T-helper 1 cell (primary cell): Measurements from ENCODE around the gene C1orf185.
"Not testable (repeated sequence)": the region's sequence is repeated elsewhere in the genome, so short reads cannot be mapped to it uniquely, and the experiment has no call there.

Experiments
- DNase-seq, 5 donors: peaks; one replicate each; pipeline ENCODE4 v3.0.0-alpha.2; 2012 to 2020

C1orf185 gene

DNA sequence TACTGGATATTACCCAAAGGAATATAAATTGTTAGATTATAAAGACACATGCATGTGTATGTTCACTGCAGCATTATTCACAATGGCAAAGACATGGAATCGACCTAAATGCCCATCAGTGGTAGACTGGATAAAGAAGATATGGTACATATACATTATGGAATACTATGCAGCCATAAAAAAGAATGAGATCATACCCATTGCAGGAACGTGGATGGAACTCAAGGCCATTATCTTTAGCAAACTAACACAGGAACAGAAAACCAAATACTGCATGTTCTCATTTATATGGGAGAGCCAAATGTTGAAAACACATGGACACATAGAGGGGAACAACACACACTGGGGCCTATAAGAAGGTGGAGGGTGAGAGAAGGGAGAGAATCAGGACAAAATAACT, 35.7 kb downstream of the C1orf185 start:
- not testable (repeated sequence) for DNase-seq

GRCh38 chr1:51139474-51139873, 37.4 kb downstream of the C1orf185 start:
- DNase-seq, result no peak

GRCh38 chr1:51147394-51147793, 45.4 kb downstream of the C1orf185 start:
- no peak for DNase-seq

DNA sequence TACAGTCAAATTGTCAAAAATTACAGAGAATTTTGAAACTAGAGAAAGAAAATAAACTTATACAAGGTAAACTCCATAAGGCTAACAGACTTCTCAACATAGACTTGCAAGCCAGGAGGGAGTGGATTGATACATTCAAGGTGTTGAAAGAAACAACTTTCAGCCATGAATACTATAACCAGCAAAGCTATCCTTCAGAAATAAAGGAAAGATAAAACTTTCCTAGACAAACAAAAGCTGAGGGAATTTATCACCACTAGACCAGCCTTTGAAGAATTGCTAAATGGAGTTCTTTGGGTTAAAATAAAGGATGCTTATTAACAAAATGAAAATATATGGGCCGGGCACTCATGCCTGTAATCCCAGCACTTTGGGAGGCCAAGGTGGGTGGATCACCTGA, 52.7 kb downstream of the C1orf185 start:
- DNase-seq, result no peak

- no peak for DNase-seq
Observed at GRCh38 chr1:51156752-51157151, 54.7 kb downstream of the C1orf185 start.

DNA sequence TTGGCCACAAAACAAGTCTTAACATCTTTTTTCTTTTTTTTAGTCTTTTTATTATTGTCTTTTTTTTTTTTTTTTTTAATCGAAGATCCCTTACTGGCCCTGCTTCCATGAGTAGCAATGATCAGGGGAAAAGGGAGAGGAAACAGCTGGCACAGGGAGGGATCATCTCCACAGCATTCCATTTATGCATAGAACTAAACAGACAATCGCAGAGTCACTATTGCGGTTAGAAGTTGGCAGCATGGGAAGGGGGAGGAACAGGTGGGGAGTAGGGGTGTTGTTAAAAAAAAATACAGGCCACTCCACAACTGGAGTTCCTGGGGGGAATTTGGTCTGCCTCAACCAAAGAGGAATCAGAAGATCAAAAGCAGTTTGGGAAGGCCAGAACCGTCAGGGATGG, 55.4 kb downstream of the C1orf185 start:
- no peak for DNase-seq

GRCh38 chr1:51158263-51158662, 56.2 kb downstream of the C1orf185 start:
- DNase-seq, result no peak

GRCh38 chr1:51162560-51162959, 60.5 kb downstream of the C1orf185 start:
- not testable (repeated sequence) for DNase-seq

DNA sequence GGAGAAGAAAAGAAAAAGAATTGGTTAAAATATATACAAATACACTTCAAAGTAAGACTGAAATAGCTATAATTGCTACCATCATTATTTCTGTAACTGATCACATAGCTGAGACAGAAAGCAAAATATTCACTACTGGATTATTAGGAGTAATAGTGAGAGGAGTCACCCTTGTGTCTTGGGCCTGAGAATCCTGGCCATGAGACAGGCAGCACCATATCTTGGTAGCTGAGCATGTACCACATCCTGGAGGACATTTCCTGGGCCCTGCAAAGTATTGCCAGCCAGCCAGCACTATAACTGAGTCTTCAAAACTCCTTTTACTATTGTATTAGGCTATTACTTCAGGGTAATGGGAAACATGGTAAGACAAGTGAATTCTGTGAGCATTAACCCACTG, 63.5 kb downstream of the C1orf185 start:
- no peak for DNase-seq

- DNase-seq, result no peak
Observed at GRCh38 chr1:51168266-51168845, 66.3 kb downstream of the C1orf185 start.

GRCh38 chr1:51168936-51169335, 66.9 kb downstream of the C1orf185 start:
- no peak for DNase-seq

DNA sequence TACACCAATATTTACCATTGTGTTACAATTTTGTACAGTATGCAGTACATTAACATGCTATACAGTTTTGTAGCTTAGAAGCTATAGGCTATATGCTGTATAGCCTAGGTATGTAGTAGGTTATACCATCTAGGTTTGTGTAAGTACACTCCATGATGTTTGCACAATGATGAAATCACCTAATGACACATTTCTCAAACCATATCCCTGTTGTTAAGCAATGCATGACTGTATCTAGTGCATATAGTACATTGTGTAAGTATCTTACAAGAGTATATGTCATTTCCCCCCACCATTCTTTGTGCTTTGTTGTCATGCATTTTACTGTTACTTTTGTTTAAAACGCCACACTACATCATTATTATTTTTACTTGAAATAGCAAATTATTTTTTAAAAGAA, 68.3 kb downstream of the C1orf185 start:
- no peak for DNase-seq

DNA sequence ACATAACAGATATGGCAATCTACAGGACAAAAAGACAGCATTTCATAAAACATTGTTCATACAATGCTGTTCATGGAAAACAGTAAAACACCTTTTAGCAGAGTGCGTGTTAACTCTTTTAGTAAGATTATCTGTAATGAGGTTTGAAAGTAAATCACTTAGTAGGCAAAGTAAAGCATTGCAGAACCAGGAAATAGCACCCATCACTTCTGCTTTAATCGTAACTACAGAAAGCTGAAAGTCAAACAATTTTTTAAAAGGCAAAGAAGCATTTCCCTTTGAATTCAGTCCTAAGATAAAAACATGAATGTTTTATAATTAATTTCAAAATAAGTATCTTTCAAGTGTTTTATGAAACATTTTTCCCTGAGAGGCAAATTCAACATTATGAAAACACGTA, 70.8 kb downstream of the C1orf185 start:
- no peak for DNase-seq

DNA sequence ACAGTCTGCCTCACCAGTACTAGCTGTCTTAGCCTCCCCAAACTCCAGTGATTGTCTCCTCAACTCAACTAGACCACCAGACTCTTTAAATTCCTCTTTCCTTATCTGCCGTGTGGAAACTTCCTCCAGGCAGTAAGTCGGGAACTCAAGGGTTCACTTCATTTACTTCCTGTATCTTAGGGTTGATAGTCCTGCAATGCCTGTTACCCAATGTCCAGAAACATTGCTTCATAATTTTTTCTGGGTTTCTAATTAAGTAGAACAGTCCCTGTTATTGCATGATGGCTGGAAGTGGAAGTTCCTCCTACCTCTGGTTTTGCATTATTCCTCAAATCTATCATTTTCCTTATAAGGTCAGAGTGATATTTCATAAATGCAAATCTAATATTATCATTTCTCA, 73.2 kb downstream of the C1orf185 start:
- DNase-seq, result no peak

DNA sequence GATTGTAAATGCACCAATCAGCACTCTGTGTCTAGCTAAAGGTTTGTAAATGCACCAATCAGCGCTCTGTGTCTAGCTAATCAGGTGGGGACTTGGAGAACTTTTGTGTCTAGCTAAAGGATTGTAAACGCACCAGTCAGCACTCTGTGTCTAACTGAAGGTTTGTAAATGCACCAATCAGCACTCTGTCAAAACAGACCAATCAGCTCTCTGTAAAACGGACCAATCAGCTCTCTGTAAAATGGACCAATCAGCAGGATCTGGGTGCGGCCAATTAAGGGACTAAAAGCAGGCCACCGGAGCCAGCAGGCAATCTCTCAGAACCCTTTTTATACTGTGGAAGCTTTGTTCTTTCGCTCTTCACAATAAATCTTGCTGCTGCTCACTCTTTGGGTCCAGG, 76.0 kb downstream of the C1orf185 start:
- not testable (repeated sequence) for DNase-seq

DNA sequence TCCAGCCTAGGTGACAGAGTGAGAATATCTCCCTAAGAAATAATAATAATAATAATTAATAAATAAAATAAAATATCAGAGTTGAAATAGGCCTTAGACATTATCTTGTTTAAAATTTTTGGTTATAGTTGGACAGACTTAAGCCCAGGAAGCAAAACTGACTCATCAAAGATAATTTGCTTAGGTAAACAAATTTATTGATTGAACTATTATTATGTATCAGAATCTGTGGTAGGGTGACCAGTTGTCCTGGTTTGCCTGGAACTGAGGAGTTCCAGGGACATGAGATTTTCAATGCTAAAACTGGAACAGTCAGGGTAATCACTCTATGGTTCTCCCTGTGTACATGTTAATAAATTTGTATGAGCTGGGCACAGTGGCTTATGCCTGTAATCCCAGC, 86.2 kb downstream of the C1orf185 start:
- DNase-seq, result no peak

DNA sequence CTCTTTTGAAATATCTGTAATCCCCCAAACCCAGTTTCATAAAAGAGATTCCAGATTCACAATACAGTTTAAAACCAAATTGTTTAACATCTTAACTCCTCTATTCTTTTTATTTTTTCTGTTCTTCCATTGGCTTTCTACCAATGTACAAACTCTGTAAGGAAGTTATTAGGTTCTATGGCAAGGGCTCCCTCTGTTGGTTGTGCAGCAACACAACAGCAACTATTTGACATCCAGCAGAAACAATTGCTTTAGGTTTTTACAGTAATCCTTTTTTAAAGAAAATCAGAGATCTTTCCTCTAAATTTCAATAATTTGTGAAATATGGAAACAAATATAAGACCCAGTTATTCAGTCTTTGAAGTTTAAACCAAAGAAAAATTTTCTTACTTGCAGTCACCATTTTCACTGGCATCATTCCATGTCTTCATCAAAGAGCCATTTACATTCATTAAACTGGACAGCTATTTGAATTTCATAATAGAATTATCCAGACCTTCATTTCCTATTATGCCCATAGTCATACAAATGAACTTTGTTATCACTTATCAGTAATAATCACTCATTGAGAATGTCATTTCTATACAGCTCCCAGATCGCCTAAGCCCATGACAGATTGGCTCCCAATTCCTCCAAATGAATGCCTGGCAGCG, 87.5 kb downstream of the C1orf185 start:
- peak in 4 of 5 donors; percentile 10 to 50 (median 33) for DNase-seq

DNA sequence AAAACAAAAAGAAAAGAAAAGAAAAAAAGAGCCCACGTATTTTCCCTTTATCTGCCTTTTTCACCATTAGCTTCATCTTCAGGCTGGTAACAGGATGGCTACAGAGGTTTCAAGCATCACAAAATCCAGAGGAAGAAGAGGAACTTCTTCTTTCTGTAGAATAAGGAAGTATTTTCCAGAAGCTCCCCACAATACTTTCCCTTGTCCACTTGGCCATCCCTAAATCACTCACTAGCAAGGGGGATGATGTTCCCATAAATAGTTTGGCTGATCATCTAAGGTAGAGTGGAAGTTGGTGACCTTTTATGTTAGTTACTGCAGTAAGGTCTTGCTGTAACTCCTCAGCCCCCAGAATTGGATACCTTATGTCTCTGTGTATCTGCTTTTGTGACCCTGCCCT, 88.9 kb downstream of the C1orf185 start:
- DNase-seq, result no peak

DNA sequence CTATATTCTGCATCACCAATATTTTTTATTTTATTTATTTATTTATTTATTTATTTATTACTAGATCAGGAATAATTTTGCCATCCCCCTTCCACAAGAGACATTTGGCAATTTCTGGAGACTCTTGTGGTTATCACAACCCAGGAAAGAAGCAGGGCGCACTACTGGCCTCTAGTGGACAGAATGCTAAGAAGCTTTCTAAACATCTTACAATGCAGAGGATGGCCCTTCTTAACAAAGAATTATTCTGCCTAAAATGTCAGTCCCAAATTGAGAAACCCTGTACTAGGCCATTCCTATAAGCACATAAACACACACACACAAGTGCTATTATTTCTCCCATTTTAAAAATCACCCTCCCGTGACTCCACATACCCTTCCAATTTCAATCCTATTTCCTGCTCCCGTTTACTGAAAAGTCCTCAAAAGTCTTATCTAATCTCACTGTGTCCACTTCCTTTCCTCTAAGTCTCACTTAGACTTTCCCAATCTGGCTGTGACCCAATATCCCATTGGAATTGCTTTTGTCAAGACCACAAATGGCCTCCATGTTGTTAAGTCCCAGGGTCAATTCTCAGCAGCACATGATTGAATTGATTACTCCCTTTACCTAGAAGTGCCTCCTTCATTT, 90.3 kb downstream of the C1orf185 start:
- peak in 4 of 5 donors; percentile 10 to 40 (median 26) for DNase-seq

DNA sequence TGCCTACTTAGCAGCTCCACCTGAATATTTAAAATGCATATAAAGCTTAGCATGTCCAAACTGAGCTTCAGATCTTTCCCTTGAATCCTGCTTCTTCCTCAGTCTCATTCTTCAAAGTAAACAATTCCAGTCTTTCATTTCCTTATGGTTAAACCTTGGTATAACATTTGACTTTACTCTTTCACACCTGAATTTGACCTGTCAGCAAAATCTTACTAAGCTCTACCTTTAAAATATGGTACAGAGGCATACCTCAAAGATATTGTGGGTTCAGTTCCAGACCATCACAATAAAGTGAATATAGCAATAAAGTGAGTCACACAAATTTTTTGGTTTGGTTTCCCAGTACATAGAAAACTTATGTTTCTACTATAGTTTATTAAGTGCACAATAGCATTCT, 91.5 kb downstream of the C1orf185 start:
- no peak for DNase-seq
